Measurements from ENCODE around the gene PRDM8.
"Not testable (repeated sequence)": the region's sequence is repeated elsewhere in the genome, so short reads cannot be mapped to it uniquely, and the experiment has no call there.

PRDM8 gene

GRCh38 chr4:80196922-80197573, at the start of gene PRDM8:
TSS of gene PRDM8 (plus strand) at chr4:80197503. CDS start at chr4:80200081, 2,578 bp downstream.
- DNase-seq, result peak; percentile 26

- no peak for DNase-seq
These were observed 46.7 kb upstream of the PRDM8 start for GRCh38 chr4:80150387-80151180.

- no peak for DNase-seq
These were observed 45.3 kb upstream of the PRDM8 start for GRCh38 chr4:80151981-80152380.

- DNase-seq, result peak; percentile 22
These were observed 43.3 kb upstream of the PRDM8 start for GRCh38 chr4:80153874-80154544.

DNA sequence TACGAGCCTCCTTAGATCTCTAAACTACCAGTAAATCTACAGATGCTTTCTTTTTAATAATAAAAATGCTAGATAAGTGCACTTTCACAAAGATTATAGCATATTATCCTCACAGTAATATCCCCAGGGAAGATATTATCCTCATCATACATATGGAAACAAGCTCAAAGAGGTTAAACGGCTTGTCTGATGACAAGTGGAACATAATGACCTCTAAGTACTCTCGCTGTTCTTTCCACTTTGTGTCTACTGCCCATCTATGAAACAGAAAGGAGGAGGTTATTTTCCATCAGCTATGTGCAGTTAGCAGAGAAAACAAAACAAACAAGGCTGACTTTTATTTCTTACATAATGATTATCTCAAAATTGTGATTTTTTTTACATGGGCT, 42.8 kb upstream of the PRDM8 start:
- no peak for DNase-seq

DNA sequence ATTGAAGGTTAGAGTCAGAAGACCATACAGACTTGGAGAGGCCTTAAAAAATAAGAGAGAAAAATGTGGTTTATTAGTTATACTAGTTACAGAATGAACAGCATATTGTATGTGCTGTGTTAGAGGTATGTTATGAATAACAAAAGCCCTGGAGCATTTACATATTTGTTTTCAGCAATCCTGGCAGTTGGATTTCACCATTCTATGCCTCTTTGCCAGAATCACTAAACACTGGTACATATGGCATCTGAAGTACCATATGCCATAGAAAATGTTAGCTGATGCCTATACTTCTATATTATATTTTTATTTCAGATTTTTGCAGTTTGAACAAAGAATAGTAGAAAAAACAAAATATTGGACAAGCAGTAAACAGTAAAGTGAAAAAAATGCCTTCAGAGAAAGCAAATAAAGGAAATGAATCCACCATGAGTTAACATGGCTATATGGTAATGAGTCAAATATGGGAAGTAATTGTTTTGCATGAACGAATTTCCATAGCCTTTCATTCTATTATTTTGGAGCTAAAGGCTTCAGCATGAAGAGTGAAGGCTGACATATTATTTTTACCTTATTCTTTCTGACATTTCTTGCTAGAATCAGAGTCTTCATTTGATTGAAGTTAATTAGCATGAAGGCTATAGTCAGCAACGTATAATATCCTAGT, 41.9 kb upstream of the PRDM8 start:
- no peak for DNase-seq

- no peak for DNase-seq
These were observed 40.9 kb upstream of the PRDM8 start for GRCh38 chr4:80156410-80156809.

DNA sequence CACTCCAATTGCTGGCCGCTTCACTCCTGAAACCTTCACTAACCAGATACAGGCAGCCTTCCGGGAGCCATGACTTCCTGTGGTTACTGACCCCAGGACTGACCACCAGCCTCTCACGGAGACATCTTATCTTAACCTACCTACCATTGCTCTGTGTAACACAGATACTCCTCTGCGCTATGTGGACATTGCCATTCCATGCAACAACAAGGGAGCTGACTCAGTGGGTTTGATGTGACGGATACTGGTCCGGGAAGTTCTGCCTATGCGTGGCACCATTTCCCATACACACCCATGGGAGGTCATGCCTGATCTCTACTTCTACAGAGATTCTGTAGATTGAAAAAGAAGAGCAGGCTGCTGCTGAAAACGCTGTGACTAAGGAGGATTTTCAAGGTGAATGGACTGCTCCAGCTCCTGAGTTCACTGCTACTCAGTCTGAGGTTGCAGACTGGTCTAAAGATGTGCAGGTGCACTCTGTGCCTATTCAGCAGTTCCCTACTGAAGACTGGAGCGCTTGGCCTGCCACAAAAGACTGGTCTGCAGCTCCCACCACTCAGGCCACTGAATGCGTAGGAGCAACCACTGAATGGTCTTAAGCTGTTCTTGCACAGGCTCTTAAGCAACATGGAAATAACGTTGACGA, 35.8 kb upstream of the PRDM8 start:
- DNase-seq, result no peak

GRCh38 chr4:80162418-80162817, 34.9 kb upstream of the PRDM8 start:
- DNase-seq, result no peak

DNA sequence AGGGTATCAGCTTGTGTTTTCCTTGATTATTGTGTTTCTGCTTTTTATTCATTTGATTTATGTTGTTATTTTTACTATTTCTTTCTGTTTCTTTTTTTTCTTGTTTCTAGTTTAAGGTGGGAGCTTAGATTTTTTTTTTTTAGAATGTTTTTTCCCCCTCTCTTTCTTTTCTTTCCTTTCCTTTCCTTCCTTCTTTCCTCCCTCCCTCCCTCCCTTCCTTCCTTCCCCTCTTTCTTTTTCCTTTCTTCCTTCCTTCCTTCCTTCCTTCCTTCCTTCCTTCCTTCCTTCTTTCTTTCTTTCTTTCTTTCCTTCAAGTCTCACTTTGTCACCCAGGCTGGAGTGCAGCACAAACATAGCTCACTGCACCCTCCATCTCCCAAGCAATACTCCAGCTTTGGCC, 31.4 kb upstream of the PRDM8 start:
- no peak for DNase-seq

DNA sequence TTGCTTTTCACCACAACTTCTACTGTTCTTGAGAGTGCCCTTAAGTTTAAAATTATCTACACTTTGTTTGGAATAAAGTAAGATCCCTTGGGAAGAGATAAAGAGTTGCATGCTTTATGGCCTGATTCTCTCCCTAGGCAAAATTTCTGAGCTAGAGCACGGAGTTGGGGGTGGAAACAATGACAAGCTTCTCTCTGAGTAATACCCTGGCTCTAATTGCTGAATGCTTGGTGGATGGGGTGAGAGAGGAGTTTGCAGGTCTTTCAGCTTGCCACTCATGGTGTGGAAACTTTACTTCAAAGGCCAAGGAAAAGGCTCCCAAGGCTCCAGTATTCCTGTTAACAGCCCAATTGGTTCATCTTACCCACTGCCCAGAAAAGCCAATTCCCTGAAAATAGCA, 26.1 kb upstream of the PRDM8 start:
- DNase-seq, result peak; percentile 48

GRCh38 chr4:80171656-80172055, 25.6 kb upstream of the PRDM8 start:
- peak; percentile 84 for DNase-seq

GRCh38 chr4:80172203-80172602, 25.1 kb upstream of the PRDM8 start:
- peak; percentile 75 for DNase-seq

- peak; percentile 90 for DNase-seq
These were observed 23.9 kb upstream of the PRDM8 start for GRCh38 chr4:80173401-80173800.

DNA sequence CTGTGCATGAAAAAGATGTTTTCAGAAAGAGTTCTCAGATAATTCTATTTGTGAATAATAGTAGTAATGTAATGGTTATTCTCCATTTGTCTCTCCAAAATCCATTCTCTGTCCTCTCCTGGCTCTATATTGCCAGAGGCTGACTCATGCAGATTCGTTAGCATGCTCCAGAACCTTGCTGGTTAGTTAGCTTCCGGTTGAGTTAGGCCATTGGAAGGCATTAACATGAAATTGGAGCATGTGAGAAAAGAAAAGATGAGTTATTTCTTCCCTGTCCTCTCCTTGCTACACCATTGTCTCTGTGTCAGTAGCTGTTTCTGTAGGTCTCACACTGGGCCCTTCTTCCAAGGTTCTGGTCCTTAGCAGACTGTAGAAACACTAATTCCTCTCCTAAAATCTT, 23.5 kb upstream of the PRDM8 start:
- peak; percentile 34 for DNase-seq

DNA sequence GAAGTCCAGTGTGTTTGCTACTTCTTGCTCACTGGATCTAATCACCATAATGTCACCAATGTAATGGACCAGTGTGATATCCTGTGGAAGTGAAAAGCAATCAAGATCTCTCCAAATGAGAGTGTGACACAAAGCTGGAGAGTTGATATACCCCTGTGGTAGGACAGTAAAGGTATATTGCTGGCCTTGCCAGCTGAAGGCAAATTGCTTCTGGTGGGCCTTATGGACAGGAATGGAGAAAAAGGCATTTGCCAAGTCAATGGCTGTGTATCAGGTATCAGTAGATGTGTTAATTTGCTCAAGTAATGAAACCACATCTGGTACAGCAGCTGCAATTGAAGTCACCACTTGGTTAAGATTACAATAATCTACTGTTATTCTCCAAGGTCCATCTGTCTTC, 19.5 kb upstream of the PRDM8 start:
- DNase-seq, result not testable (repeated sequence)

- no peak for DNase-seq
These were observed 18.3 kb upstream of the PRDM8 start for GRCh38 chr4:80178964-80179363.

- no peak for DNase-seq
These were observed 17.6 kb upstream of the PRDM8 start for GRCh38 chr4:80179637-80180161.

DNA sequence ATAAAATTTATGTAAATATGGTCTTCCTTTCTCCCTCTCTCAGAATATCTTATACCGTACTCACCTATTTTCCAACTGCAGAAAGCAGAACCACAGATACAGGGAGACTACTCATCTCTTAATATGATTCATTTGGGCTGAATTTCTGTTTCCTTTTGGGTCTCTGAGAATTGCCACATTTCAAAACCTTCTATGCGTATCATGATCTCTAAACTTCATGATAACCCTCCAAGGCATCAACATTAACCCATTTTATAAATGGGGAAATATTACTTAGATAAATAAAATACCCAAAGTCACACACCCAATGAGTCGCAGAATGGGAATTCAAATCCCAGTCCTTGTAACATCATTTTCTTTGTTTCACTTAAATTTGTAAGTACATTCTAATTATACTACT, 16.6 kb upstream of the PRDM8 start:
- peak; percentile 69 for DNase-seq

DNA sequence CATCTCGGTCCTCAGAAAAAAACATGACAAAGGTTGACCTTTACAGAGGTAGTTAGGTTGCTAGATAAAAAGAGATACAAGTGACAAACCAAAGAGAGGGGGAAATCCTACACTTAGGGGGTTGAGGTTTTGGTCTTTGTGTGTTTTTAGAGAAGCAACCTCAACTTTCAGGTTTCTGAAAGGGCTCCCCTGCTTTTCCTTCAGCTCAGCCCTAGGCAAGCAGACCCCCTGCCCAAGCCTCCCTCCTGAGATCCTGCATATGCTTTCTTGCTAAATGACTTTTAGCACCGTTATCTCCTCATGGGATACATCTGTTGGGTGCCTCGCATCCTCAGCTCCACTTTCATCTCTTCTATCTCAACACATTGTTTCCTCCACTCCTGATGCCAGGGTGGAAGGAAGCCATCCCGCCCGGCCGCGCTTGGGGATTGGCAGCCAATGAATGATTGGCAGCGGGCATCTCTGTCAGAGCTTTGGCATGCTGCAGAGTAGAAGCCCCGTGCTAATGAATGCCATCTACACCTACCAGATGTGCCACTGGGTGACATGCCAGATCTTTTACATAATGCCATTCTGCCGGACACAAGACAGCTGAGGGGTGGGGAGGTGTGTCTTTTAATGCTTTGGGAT, 15.0 kb upstream of the PRDM8 start:
- DNase-seq, result peak; percentile 62

GRCh38 chr4:80183250-80184052, 13.9 kb upstream of the PRDM8 start:
- DNase-seq, result peak; percentile 51
